ENCODE measurements around the gene UBR4.
"Not testable (repeated sequence)": the region's sequence is repeated elsewhere in the genome, so short reads cannot be mapped to it uniquely, and the experiment has no call there.

UBR4 gene

GRCh38 chr1:19191811-19192210 is 18.3 kb downstream of the UBR4 start:
- in situ Hi-C loops (cut with HindIII; ENCODE audit: low sequenced_read_pairs), result no loop called here

GRCh38 chr1:19190468-19190867 is 19.6 kb downstream of the UBR4 start:
- in situ Hi-C loops (cut with HindIII; ENCODE audit: low sequenced_read_pairs), result no loop called here

- in situ Hi-C loops (cut with HindIII; ENCODE audit: low sequenced_read_pairs), result no loop called here
Measured at GRCh38 chr1:19189270-19189669, 20.8 kb downstream of the UBR4 start.

- in situ Hi-C loops (cut with HindIII; ENCODE audit: low sequenced_read_pairs), result no loop called here
Measured at GRCh38 chr1:19187852-19188251, 22.2 kb downstream of the UBR4 start.

- in situ Hi-C loops (cut with HindIII; ENCODE audit: low sequenced_read_pairs), result no loop called here
Measured at GRCh38 chr1:19186001-19186400, 24.1 kb downstream of the UBR4 start.

GRCh38 chr1:19182223-19182622 is 27.8 kb downstream of the UBR4 start:
- in situ Hi-C loops (cut with HindIII; ENCODE audit: low sequenced_read_pairs), result no loop called here

GRCh38 chr1:19180265-19180657 is 29.8 kb downstream of the UBR4 start:
- in situ Hi-C loops (cut with HindIII; ENCODE audit: low sequenced_read_pairs), result not testable (repeated sequence)

- in situ Hi-C loops (cut with HindIII; ENCODE audit: low sequenced_read_pairs), result loop anchor here (5.0 kb wide), 1 partner anchor 37 kb away; no protein-coding TSS in a partner anchor
Measured at GRCh38 chr1:19179597-19180264, 30.3 kb downstream of the UBR4 start.

GRCh38 chr1:19178734-19179398 is 31.2 kb downstream of the UBR4 start:
- in situ Hi-C loops (cut with HindIII; ENCODE audit: low sequenced_read_pairs), result loop anchor here (5.0 kb wide), 1 partner anchor 37 kb away; no protein-coding TSS in a partner anchor

- in situ Hi-C loops (cut with HindIII; ENCODE audit: low sequenced_read_pairs), result loop anchor here (5.0 kb wide), 1 partner anchor 36 kb away; no protein-coding TSS in a partner anchor
Measured at GRCh38 chr1:19177811-19178210, 32.3 kb downstream of the UBR4 start.

- in situ Hi-C loops (cut with HindIII; ENCODE audit: low sequenced_read_pairs), result no loop called here
Measured at GRCh38 chr1:19169642-19170041, 40.4 kb downstream of the UBR4 start.

- in situ Hi-C loops (cut with HindIII; ENCODE audit: low sequenced_read_pairs), result no loop called here
Measured at GRCh38 chr1:19167140-19167539, 42.9 kb downstream of the UBR4 start.

GRCh38 chr1:19166066-19166465 is 44.0 kb downstream of the UBR4 start:
- in situ Hi-C loops (cut with HindIII; ENCODE audit: low sequenced_read_pairs), result no loop called here

GRCh38 chr1:19165501-19165900 is 44.6 kb downstream of the UBR4 start:
- in situ Hi-C loops (cut with HindIII; ENCODE audit: low sequenced_read_pairs), result no loop called here

- in situ Hi-C loops (cut with HindIII; ENCODE audit: low sequenced_read_pairs), result loop anchor here (5.0 kb wide), 1 partner anchor 67 kb away; no protein-coding TSS in a partner anchor
Measured at GRCh38 chr1:19164274-19165015, 45.6 kb downstream of the UBR4 start.

- in situ Hi-C loops (cut with HindIII; ENCODE audit: low sequenced_read_pairs), result loop anchor here (5.0 kb wide), 1 partner anchor 66 kb away; no protein-coding TSS in a partner anchor
Measured at GRCh38 chr1:19163261-19163660, 46.8 kb downstream of the UBR4 start.

GRCh38 chr1:19160831-19161230 is 49.2 kb downstream of the UBR4 start:
- in situ Hi-C loops (cut with HindIII; ENCODE audit: low sequenced_read_pairs), result loop anchor here (5.0 kb wide), 1 partner anchor 64 kb away; no protein-coding TSS in a partner anchor

- in situ Hi-C loops (cut with HindIII; ENCODE audit: low sequenced_read_pairs), result no loop called here
Measured at GRCh38 chr1:19157653-19158052, 52.4 kb downstream of the UBR4 start.

- in situ Hi-C loops (cut with HindIII; ENCODE audit: low sequenced_read_pairs), result no loop called here
Measured at GRCh38 chr1:19156676-19157075, 53.4 kb downstream of the UBR4 start.

- in situ Hi-C loops (cut with HindIII; ENCODE audit: low sequenced_read_pairs), result no loop called here
Measured at GRCh38 chr1:19154876-19155275, 55.2 kb downstream of the UBR4 start.

GRCh38 chr1:19153169-19153568 is 56.9 kb downstream of the UBR4 start:
- in situ Hi-C loops (cut with HindIII; ENCODE audit: low sequenced_read_pairs), result no loop called here

GRCh38 chr1:19151537-19151936 is 58.5 kb downstream of the UBR4 start:
- in situ Hi-C loops (cut with HindIII; ENCODE audit: low sequenced_read_pairs), result no loop called here
